ENCODE data around the gene DNM2. TPM values are rescaled to one million over a fixed set of nuclear protein-coding genes. Genes with fewer than 3 reads are reported as not detected.

The DNM2 gene
- total and polyA plus RNA-seq, 9 of the 15 experiments (the other 6 are each of a cell fraction or from before 2014, with no cell fraction given) = 2.2 to 161 (median 72.6) TPM

DNA sequence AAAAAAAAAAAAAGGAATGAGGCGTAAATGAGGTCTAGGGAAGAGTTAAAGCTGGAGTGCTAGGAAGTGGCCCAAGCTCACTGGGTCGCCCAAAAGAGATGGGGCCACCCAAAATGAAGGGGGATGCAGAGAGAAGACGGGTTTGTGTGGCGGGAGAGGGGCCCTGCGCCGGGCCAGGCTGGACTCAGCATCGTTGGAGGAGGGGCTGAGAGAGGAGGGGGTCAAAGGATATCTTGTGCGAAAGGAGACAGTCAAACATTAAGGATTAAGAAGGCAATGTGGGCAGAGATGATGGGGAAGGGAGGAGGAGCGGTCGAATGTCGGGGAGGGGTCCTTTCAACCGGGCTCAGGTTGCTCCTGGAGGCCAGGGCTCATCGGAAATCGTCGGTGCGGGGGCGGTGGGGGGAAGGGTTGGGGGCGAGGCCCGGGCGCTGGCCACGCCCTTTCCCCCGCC, 152.6 kb downstream of the DNM2 start:
- ChIA-PET POLR2A (no interaction called here), CTCF (ENCODE audit: low intra/inter-chr PET ratio) (no interaction called here)
- peak overlapping the region; percentile 37 for H3K4me3 ChIP-seq
- WGBS (ENCODE audit: insufficient coverage, low coverage, missing lambda C conversion rate) = 5% methylated on average over 8 of the region's 22 CpGs
- peak overlapping the region; percentile 72 to 87 for H3K9ac ChIP-seq (ENCODE audit: insufficient read depth in 1 of 2, low read depth in 2 of 2, low read length in 2 of 2)
- H3K9me1 ChIP-seq (ENCODE audit: control insufficient read depth, insufficient read depth, low read length) = no peaks in the 10 kb centered on the region
- peaks cover 8 to 38% of the 10 kb centered on the region in 2 experiments for H3K4me1 ChIP-seq (replicated peaks in 1 of 2; ENCODE audit: control insufficient read depth in 2 of 2, insufficient read depth in 2 of 2, low read length in 2 of 2)
- ATAC-seq (no peak), FAIRE-seq (peak; percentile 80), DNase-seq (ENCODE audit: extremely low read depth in 1 of 4, low spot score in 3 of 4) (no peak)
- intact Hi-C loops (cut with micrococcal nuclease) = loop anchor here (5.0 kb wide), 1 partner anchor 57 kb away; the partner anchor contains the start of genes TIMM29 and YIPF2
- in situ Hi-C loops (cut with MboI) = no loop called here
- H3K79me2 ChIP-seq (ENCODE audit: control insufficient read depth, insufficient read depth, low read length) = peaks cover 38% of the 10 kb centered on the region
- H2AFZ ChIP-seq (ENCODE audit: low read depth, low read length) = peak overlapping the region; percentile 90
- H3K27me3 ChIP-seq (ENCODE audit: control insufficient read depth in 2 of 2, insufficient read depth in 2 of 2, low read length in 2 of 2) = no peaks in the 10 kb centered on the region
- peak overlapping the region; percentile 92 for H3K4me2 ChIP-seq (ENCODE audit: insufficient read depth, low read length)
- H3K27ac ChIP-seq (ENCODE audit: extremely low read depth, low read depth, low read length) = peak overlapping the region; percentile 80
- no peaks in the 10 kb centered on the region for H3K9me3 ChIP-seq (replicated peaks; ENCODE audit: control insufficient read depth, insufficient read depth, low read depth, low read length)
- no peaks in the 10 kb centered on the region for H4K20me1 ChIP-seq (replicated peaks; ENCODE audit: control insufficient read depth, insufficient read depth, low read length)
- peaks cover 10% of the 10 kb centered on the region; the same call in 1 of the 3 replicates for H3K36me3 ChIP-seq (ENCODE audit: control insufficient read depth, insufficient read depth, low read length)
- BruUV-seq (replicated peaks) = no TSS peak
- TF ChIP-seq POLR2A (conservative IDR thresholded peaks at IDR 0.05) (peak; percentile 63; the same call in 1 of the 2 replicates), NR2C2 (CRISPR knock-in tag; IDR thresholded peaks at IDR 0.05) (no peak), NR2C2 (tag; IDR thresholded peaks at IDR 0.05) (peak; percentile 64; the same call in 1 of the 2 replicates), LARP7 (IDR thresholded peaks at IDR 0.05) (no peak), E2F1 (CRISPR knock-in tag; IDR thresholded peaks at IDR 0.05) (no peak), E2F3 (CRISPR knock-in tag; IDR thresholded peaks at IDR 0.05) (no peak), ZNF592 (IDR thresholded peaks at IDR 0.05) (no peak)
- TF ChIP-seq, protein P1, sequence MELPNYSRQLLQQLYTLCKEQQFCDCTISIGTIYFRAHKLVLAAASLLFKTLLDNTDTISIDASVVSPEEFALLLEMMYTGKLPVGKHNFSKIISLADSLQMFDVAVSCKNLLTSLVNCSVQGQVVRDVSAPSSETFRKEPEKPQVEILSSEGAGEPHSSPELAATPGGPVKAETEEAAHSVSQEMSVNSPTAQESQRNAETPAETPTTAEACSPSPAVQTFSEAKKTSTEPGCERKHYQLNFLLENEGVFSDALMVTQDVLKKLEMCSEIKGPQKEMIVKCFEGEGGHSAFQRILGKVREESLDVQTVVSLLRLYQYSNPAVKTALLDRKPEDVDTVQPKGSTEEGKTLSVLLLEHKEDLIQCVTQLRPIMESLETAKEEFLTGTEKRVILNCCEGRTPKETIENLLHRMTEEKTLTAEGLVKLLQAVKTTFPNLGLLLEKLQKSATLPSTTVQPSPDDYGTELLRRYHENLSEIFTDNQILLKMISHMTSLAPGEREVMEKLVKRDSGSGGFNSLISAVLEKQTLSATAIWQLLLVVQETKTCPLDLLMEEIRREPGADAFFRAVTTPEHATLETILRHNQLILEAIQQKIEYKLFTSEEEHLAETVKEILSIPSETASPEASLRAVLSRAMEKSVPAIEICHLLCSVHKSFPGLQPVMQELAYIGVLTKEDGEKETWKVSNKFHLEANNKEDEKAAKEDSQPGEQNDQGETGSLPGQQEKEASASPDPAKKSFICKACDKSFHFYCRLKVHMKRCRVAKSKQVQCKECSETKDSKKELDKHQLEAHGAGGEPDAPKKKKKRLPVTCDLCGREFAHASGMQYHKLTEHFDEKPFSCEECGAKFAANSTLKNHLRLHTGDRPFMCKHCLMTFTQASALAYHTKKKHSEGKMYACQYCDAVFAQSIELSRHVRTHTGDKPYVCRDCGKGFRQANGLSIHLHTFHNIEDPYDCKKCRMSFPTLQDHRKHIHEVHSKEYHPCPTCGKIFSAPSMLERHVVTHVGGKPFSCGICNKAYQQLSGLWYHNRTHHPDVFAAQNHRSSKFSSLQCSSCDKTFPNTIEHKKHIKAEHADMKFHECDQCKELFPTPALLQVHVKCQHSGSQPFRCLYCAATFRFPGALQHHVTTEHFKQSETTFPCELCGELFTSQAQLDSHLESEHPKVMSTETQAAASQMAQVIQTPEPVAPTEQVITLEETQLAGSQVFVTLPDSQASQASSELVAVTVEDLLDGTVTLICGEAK (IDR thresholded peaks at IDR 0.05) = peak; percentile 57; the same call in 1 of the 2 replicates
- TF ChIP-seq, protein P1 (CRISPR knock-in tag; IDR thresholded peaks at IDR 0.05) = no peak
